Mucosa of rectum (tissue), 2 donors: ENCODE results near the gene SCGB3A2.
"Not testable (repeated sequence)": the region's sequence is repeated elsewhere in the genome, so short reads cannot be mapped to it uniquely, and the experiment has no call there.

ENCODE experiments used
- H3K27ac ChIP-seq, 2 donors: one replicate each; pipeline ENCODE4 v1.7.0; 2013; ENCODE audit warnings: inconsistent platforms in 2 of 2, low read depth in 2 of 2, low read length in 2 of 2
- H3K27me3 ChIP-seq, 2 donors: one replicate each; pipeline ENCODE4 v1.7.0; 2013; ENCODE audit warnings: low read length in 2 of 2; ENCODE audit not compliant: control insufficient read depth in 2 of 2, insufficient read depth in 2 of 2
- H3K36me3 ChIP-seq, 2 donors: one replicate each; pipeline ENCODE4 v1.7.0; 2013; ENCODE audit warnings: low read length in 2 of 2; ENCODE audit not compliant: control insufficient read depth in 2 of 2, insufficient read depth in 2 of 2
- H3K4me1 ChIP-seq, 2 donors: one replicate each; pipeline ENCODE4 v1.7.0; 2013; ENCODE audit warnings: low read length in 2 of 2, mild to moderate bottlenecking in 1 of 2; ENCODE audit not compliant: control insufficient read depth in 2 of 2, insufficient read depth in 2 of 2
- H3K4me3 ChIP-seq, 2 donors: one replicate each; pipeline ENCODE4 v1.7.0; 2013; ENCODE audit warnings: low read length in 2 of 2
- H3K9ac ChIP-seq, 2 donors: one replicate each; pipeline ENCODE4 v1.7.0; 2013; ENCODE audit warnings: low read length in 2 of 2, low read depth in 1 of 2, mild to moderate bottlenecking in 1 of 2
- H3K9me3 ChIP-seq, 2 donors: one replicate each; pipeline ENCODE4 v1.7.0; 2013; ENCODE audit warnings: low read length in 2 of 2; ENCODE audit not compliant: control insufficient read depth in 2 of 2
- donor health status: healthy.
- donor health status: Normal muscosa, but diverticular disease.

SCGB3A2 gene

DNA sequence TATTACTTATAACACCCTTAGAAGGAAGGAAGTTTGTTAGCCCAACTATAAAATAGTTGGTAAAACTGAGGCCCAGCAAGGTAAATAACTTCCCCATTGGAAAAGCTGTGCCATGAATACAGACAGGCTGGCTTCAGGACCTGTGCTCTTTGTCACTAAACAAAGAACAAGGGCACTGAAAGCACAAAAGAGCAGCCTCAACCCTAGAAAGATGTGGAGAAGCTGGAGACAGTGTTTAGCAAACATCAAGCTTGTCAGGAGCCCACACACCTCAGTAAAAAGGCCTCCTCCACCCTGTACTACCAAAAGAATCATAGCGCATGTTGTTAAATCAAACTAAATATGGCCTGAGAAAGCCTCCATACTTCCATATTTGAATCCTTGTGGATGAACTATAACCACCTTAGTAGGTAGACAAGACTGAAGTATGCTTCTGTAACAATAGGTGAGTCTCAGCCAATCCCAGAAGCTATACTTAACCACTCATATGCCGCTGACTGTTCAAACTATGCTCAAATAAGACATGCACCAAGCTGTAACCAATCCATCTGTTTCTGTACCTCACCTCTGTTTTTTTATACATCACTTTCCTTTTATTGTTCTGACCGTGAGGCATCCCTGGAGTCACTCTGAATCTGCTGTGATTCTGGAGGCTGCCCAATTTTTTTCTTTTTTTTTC is 18.4 kb upstream of the SCGB3A2 start:
- Histone ChIP-seq H3K9me3 (no peaks in the 10 kb centered on the region), H3K4me3 (no peak overlapping the region), H3K9ac (no peak overlapping the region), H3K4me1 (peaks cover 0 to 9% of the 10 kb centered on the region in 2 donors), H3K27ac (no peak overlapping the region), H3K36me3 (no peaks in the 10 kb centered on the region), H3K27me3 (no peaks in the 10 kb centered on the region)

DNA sequence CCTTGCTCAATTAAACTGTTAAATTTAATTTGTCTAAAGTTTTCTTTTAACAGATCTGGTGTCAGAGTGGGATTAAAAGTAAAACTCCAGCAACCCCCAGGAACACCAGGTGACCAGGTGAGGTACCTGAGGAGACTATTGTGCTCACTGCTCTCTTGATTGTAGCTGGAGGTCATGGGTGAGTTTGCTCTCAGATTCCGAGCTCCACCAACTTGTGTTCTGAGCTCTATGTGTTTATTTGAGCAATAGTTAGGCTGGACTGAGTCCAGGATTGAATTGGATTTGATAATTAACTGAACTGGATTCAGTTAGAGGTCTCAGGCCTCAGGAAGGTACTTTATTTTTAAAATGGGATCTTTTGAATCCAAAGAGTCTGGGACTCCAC is 17.9 kb upstream of the SCGB3A2 start:
- no peaks in the 10 kb centered on the region for H3K27me3 ChIP-seq
- no peak overlapping the region for H3K27ac ChIP-seq
- H3K4me3 ChIP-seq: no peak overlapping the region
- H3K9ac ChIP-seq: no peak overlapping the region
- peaks cover 0 to 9% of the 10 kb centered on the region in 2 donors for H3K4me1 ChIP-seq
- no peaks in the 10 kb centered on the region for H3K9me3 ChIP-seq
- H3K36me3 ChIP-seq: no peaks in the 10 kb centered on the region

DNA sequence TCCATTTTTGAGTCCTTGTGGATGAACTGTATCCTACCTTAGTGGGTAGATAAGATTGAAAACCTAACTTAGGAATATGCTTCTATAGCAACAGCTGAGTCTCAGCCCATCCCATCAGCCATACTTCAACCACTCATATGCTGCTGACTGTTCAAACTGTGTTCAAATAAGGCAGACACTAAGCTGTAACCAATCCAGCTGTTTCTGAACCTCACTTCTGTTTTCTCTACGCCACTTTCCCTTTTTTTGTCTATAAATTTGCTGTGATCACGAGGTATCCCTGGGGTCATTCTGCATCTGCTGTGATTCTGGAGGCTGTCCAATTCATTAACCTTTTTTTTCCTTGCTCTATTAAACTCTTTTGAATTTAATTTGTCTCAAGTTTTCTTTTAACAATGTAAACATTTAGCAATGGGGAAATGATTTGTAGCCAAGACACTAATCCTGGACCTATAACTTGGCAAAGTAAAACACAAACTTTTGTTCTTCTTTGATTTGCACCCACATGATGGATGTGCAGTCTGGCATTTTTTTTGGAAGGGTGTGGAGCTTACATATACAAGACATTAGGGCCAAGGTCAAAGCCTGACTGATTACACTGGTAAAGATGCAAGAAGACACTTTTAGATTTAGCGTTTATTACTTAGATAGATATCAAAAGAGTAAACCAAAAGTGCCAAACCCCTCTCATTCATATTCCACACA is 14.9 kb upstream of the SCGB3A2 start:
- no peaks in the 10 kb centered on the region for H3K27me3 ChIP-seq
- no peaks in the 10 kb centered on the region for H3K9me3 ChIP-seq
- H3K9ac ChIP-seq: no peak overlapping the region
- no peak overlapping the region for H3K4me3 ChIP-seq
- no peaks in the 10 kb centered on the region for H3K36me3 ChIP-seq
- peaks cover 0 to 9% of the 10 kb centered on the region in 2 donors for H3K4me1 ChIP-seq
- no peak overlapping the region for H3K27ac ChIP-seq

DNA sequence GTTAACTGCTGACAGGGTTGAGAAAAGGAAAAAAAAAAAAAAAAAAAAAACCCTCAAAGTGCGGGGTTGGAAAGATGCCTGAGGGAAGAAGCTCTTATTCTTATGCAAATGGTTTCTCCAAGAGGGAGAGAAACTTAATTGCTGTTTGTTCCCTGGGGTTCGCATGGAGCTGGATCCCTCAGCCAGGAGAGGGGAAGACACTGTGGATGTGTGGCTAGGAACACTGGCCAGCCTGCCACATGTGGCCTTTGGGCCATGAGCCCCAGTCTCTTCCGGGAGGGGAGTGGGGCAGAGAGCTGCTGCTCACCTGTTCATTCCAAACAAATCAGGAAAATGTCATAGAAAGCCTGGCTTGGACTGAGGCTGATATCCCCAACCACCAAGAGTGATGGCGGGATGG is 9.4 kb upstream of the SCGB3A2 start:
- no peak overlapping the region for H3K27ac ChIP-seq
- no peaks in the 10 kb centered on the region for H3K9me3 ChIP-seq
- no peaks in the 10 kb centered on the region for H3K27me3 ChIP-seq
- H3K36me3 ChIP-seq: no peaks in the 10 kb centered on the region
- peaks cover 0 to 3% of the 10 kb centered on the region in 2 donors for H3K4me1 ChIP-seq
- no peak overlapping the region for H3K9ac ChIP-seq
- no peak overlapping the region for H3K4me3 ChIP-seq

DNA sequence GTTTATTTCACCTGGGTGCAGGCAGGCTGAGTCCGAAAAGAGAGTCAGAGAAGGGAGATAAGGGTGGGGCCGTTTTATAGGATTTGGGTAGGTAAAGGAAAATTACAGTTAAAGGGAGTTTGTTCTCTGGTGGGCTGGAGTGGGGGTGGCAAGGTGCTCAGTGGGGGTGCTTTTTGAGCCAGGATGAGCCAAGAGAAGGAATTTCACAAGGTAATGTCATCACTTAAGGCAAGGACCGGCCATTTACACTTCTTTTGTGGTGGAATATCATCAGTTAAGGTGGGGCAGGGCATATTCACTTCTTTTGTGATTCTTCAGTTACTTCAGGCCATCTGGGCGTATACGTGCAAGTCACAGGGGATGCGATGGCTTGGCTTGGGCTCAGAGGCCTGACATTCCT is 8.6 kb upstream of the SCGB3A2 start:
- not testable (repeated sequence) for H3K4me1 ChIP-seq, H3K36me3 ChIP-seq, H3K9me3 ChIP-seq, H3K9ac ChIP-seq, H3K27ac ChIP-seq, H3K27me3 ChIP-seq, H3K4me3 ChIP-seq

DNA sequence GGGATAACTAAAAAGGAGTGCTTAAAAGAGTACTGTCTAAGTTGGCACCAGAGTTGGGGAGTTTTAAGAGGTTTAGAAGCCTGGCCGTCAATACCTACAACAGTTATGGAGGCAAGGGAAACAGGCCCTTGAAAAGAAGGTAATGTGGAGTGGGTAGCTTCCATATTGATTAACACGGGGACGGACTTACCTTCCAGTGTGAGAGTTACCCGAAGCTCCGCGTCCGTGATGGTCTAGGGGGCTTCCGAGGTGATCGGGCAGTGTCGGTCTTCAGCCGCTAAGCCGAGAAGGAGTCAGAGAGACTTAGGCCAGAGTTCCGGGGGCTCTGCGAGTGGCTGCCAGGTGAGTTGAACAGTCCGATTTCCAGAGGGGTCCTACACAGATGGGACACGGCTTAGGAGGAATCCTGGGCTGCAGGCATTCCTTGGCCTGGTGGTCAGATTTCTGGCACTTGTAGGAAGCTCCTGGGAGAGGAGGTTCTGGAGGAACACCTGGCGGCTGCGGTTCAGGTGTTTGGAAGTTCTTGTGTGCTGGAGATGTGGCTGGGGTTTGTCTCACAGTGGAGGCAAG is 6.4 kb upstream of the SCGB3A2 start:
- not testable (repeated sequence) for H3K4me3 ChIP-seq, H3K4me1 ChIP-seq, H3K27me3 ChIP-seq, H3K36me3 ChIP-seq, H3K27ac ChIP-seq, H3K9me3 ChIP-seq, H3K9ac ChIP-seq

DNA sequence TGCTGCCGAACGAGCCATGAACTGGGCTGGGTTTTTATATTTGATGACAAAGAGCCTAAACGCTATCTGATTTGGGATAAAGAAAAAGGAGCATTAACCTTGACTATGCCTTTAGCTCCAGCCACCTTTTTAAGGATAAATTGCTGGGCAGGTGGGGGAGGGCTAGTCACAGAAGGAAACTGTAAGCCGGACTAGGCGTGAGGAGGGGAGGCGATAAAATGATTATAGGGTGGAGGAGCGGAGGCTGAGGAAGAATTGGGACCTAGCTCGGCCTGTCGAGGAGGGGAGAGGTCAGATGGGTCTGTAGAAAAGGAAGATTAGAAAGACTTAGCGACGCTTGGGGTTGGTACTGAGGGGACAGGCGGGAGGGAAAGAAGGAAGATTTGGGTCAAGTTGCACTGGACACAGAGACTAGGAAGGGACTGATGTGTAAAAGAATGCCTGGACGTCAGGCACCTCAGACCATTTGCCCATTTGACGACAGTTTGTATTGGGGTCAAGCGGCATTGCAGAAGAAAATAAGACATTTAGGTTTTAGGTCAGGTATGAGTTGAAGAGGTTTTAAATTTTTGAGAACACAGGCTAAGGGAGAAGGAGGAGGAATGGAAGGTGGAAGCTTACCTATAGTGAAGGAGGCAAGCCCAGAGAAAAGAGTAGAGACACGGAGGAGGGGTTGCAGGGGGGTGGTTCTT is 5.6 kb upstream of the SCGB3A2 start:
- not testable (repeated sequence) for H3K4me1 ChIP-seq, H3K27me3 ChIP-seq

DNA sequence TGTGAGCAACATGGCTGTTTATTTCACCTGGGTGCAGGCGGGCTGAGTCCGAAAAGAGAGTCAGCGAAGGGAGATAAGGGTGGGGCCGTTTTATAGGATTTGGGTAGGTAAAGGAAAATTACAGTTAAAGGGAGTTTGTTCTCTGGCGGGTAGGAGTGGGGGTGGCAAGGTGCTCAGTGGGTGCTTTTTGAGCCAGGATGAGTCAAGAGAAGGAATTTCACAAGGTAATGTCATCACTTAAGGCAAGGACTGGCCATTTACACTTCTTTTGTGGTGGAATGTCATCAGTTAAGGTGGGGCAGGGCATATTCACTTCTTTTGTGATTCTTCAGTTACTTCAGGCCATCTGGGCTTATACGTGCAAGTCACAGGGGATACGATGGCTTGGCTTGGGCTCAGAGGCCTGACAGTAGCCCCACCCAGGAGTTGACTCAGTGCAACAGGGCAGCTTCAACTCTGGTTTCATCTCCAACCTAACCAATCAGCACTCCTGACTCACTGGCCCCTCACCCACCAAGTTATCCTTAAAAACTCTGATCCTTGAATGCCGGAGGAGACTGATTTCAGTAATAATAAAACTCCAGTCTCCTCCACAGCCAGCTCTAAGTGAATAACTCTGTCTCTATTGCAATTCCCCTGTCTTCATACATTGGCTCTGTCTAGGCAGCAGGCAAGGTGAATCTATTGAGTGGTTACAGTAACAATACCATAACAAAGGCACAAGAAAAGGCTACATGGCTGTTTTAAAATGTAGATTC is 4.2 kb upstream of the SCGB3A2 start:
- not testable (repeated sequence) for H3K9ac ChIP-seq, H3K36me3 ChIP-seq, H3K9me3 ChIP-seq, H3K27me3 ChIP-seq, H3K4me3 ChIP-seq, H3K27ac ChIP-seq, H3K4me1 ChIP-seq

More for the DNA sequence above, 5.6 kb upstream of the SCGB3A2 start:
- not testable (repeated sequence) for H3K36me3 ChIP-seq, H3K27ac ChIP-seq, H3K9me3 ChIP-seq, H3K9ac ChIP-seq, H3K4me3 ChIP-seq

DNA sequence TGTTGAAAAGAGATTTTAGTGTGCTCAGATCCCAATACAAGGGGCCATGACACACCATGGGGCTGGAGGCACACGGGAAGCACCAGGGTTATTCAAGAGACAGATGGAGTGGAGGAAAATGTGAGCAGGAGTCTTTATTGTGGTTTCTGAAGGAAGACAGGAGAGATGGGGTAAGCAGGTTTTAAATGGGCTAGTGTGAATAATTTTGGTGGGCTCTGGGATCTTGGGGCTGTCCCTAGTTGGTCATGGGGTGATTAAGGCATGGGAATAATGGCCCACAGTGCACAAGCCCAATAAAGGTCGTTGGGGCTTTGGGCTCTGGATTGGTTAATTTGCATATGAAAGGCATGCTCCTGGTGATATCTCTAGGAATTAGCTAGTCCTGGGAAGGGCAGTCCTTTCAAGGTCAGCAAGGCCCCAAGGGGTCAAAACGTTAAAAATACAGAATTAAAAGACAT is 3.6 kb upstream of the SCGB3A2 start:
- H3K27ac ChIP-seq: no peak overlapping the region
- no peak overlapping the region for H3K9ac ChIP-seq
- H3K4me1 ChIP-seq: no peaks in the 10 kb centered on the region
- no peak overlapping the region for H3K4me3 ChIP-seq
- H3K36me3 ChIP-seq: no peaks in the 10 kb centered on the region
- H3K27me3 ChIP-seq: no peaks in the 10 kb centered on the region
- no peaks in the 10 kb centered on the region for H3K9me3 ChIP-seq
